ENCODE results near the gene DDX41.

DDX41 gene

GRCh38 chr5:177512736-177513380, 3.9 kb downstream of the DDX41 start:
- DNase-seq: no peak

- no peak for DNase-seq
Observed at GRCh38 chr5:177511796-177512675, 4.7 kb downstream of the DDX41 start.

DNA sequence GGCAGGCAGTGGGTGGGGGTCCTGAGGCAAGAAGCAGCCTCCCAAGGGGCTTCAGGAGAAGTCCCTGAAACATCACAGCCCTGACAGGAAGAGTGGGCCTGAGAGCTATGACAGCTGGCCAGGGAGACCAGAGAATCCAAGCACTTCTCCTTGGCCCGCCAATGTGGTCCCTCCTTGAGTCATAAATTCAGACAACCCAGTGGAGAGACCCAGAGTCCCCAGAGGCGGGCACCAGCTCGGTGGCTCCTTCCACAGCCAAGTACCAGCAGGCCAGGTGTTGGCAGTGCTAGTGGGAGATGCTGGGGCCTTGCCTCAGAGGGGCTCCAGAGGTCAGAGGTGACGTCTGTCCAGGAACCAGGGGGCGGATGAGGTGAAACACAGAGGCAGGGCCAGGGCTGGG, 5.6 kb downstream of the DDX41 start:
- DNase-seq: no peak

DNA sequence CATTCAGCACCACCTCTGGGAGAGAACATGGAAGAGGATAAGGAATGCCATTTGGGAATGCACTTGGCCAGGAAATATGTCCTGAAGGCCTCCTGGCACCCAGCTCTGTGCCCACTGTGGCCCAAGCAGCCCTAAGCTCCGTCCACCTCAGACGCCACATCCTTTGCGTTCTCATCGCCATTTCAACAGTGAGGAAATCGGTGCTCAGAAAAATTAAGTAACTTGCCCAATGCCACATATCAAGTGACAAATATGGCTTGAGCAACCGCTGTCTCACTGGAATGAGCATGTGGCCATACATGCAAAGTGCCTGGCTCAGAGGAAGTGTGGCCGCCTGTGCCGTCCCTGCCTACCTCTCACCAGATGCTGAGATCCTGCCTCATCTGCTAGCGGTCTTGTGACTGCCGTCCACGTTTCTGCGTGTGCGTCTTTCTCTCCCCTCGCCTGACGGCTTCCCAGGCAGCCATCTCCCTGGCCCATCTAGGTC, 6.2 kb downstream of the DDX41 start:
- DNase-seq: no peak

DNA sequence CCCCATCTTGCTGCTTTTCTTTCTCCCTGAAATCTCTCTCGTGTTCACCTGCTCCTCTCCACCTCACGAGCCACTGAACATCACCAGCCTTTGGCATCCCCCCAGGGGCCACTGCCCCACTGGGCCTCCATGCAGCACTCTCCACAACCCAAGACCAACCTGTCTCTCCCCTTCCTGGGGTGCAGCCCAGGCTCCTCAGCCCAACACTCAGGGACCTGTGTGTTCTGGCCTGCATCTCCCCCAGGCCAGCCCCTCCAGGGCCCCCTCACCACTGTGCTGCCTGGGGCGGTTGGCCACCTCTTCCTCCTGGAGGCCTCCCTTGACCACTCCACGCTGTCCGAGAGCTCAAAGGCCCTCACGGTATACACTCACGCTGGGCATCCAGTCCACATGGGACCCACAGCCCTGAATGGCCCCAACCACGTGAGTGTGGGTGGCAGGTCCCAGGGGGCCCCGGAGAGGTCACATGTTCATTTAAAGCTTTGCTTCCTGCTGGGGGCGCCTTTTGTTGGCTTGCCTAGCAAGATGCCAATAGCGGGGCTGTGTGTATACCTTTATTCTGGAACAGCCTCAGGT, 6.7 kb downstream of the DDX41 start:
- DNase-seq: no peak

DNA sequence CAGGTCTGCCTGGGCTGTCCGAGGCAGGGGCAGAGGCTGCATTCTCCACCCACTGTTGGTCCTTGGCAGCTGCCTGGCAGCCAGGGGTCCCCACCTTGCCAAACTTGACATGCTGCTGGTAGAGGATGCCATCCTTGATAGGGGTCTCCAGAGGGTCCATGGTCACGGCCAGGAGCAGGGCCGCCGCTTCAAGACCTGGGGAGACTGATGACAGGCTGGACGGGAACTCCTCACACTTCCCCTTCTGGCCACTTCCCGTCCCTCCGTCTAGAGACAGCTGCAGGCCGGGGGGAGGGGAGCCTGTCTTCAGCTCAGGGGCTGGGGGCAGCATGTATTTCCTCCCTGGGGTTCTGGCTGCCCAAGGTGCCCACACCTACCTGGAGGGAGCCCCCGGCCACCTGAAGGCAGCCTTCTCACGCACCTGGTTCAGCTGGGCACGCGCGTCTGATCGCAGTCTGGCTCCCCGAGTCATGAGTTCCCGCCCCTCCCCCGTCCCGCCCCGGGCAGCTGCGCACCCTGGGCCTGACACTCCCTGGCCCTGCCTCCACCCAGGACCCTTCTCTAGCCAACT, 7.3 kb downstream of the DDX41 start, which contains the start of gene DOK3:
Gene DOK3, minus strand, starts transcription at position 446 of the 571 bp plus-strand sequence. Its CDS starts 286 bp downstream, at position 160.
- no peak for DNase-seq

GRCh38 chr5:177508837-177509236, 7.9 kb downstream of the DDX41 start:
- no peak for DNase-seq

- no peak for DNase-seq
Observed at GRCh38 chr5:177508221-177508611, 8.5 kb downstream of the DDX41 start.

GRCh38 chr5:177507596-177508220, 9.1 kb downstream of the DDX41 start:
- no peak for DNase-seq

GRCh38 chr5:177507165-177507564, 9.6 kb downstream of the DDX41 start:
- DNase-seq: no peak

DNA sequence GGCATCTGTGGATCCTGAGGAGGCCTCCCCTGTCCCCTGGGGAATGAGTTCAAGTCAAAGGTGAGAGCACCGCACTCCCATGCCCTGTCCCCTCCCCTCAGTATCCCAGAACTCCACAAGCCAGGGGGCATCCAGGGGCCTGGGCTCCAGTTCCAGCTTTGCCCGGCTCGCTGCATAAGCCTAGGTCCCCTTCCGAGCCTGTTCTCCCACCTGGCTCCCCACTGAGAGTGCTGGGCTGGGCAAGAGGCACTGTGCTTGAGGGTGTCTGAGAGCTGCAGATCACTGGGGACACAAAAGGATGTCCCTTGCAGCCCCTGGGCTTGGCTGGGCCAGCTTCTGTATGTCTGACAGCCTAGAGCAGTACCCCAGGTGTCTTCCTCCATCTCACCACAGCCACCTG, 11.7 kb downstream of the DDX41 start:
- DNase-seq: no peak

- no peak for DNase-seq
Observed at GRCh38 chr5:177504086-177505056, 12.4 kb downstream of the DDX41 start.

DNA sequence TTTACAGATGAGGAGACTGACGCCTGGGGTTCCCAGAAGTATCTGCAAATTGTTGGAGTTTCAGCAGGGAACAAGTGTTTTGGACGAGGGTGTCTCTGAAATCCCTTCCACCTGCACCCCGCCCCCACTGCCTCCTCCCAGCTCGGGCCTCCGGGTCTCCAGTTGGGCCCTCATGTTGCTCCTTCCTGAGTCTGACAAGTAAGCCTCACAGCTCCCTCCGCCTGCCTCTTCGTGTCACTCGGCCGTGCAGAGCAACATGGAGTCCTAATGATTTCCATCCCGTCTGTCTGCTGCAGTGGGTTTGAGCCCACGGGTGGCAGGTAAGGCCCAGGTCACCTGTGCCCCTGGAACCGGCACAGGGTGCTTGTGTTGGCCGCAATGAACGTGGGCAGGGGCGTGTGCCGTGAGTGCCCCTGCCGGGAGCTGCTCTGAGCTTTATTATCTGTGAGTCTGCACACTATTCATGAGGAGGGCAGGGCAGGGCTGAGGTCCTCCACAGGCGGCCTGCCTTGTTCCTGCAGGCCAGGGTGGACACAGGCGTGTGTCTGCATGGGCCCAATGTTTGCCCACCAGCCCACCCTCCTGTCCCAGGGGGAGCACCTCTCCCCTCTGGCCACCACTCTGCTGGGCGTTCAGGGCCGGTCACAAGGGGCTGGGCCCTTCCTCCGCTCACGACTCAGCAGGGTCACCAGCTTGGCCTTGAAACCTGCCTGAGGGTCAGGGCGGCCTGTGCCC, 13.2 kb downstream of the DDX41 start:
- no peak for DNase-seq

GRCh38 chr5:177502886-177503285, 13.9 kb downstream of the DDX41 start:
- no peak for DNase-seq

GRCh38 chr5:177501874-177502678, 14.7 kb downstream of the DDX41 start:
- DNase-seq: no peak

DNA sequence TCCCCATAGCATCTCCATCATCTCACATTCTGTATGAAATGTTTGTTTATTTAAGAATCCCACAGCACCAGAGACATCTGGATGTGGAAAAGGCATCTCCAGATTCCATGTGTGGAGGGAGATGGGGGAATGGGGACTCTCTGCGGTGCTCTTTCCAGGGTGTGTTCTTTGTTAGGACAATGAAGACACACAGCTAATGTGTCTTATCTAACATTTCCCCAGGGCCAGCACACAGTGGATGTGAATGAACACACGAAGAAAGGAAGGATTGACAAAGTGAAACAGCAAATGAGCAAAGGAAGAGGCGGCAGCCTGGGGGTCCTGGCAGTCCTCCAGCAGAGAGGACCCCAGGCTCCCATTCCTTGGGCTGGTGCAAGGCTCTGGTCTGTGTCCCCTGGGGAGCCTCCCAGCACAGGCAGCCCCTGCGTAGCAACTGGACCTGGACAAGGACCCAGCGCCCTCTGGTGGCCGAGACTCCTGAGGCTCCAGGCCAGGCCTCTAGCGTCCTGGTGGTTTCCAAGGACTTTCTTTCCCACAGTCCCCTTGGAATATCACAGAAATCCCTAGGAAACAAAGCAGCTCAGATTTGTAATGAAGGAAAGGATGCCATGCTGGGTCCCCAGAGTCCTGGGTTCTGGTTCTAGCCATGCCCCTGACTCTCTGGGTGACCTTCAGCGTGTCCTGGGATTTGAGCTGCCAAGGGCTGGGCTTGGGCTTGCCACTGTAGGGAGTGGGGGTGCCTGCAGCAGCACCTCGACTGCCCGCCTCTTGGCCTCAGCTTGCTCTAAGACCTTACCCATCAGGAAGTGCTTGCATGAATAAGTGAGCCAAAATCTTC, 15.9 kb downstream of the DDX41 start:
- peak; percentile 96 for DNase-seq

- DNase-seq: no peak
Observed at GRCh38 chr5:177499842-177500241, 16.9 kb downstream of the DDX41 start.

GRCh38 chr5:177498013-177498787, 18.6 kb downstream of the DDX41 start:
- peak; percentile 52 for DNase-seq

Measured in eye (tissue), 1 donor.